Smooth muscle cell (in vitro differentiated cells): ENCODE data around the gene ARMC9. TPM values are rescaled to one million over a fixed set of nuclear protein-coding genes. Genes with fewer than 3 reads are reported as not detected.
A peak's percentile ranks its signal among the peaks of the same experiment; 100 is the strongest.

Experiments
- DNase-seq: peaks from one replicate; lab custom pipeline; 2025; ENCODE audit not compliant: unreplicated experiment; lab: John Stamatoyannopoulos, UW
- H2AFZ ChIP-seq: fragments of 200-600 bp; sonication (generic); 2 replicates; pipeline ENCODE4 v1.6.0; 2016; ENCODE audit warnings: antibody characterized with exemption, low read depth, mild to moderate bottlenecking
- H3F3A ChIP-seq: fragments of 200-600 bp; sonication (generic); 2 replicates; pipeline ENCODE4 v1.6.0; 2017; ENCODE audit warnings: antibody characterized with exemption, low read depth
- H3K27ac ChIP-seq: fragments of 200-600 bp; sonication (generic); 2 replicates; pipeline ENCODE4 v1.5.1; 2016; ENCODE audit warnings: low read depth, mild to moderate bottlenecking
- H3K27me3 ChIP-seq: fragments of 200-600 bp; sonication (generic); 2 replicates; pipeline ENCODE4 v1.6.1; 2016; ENCODE audit warnings: low read depth, mild to moderate bottlenecking
- H3K36me3 ChIP-seq: fragments of 200-600 bp; sonication (generic); 2 replicates; pipeline ENCODE4 v1.5.1; 2016; ENCODE audit warnings: low read depth
- H3K4me1 ChIP-seq: fragments of 200-600 bp; sonication (generic); 2 replicates; pipeline ENCODE4 v1.5.1; 2016; ENCODE audit warnings: low read depth
- H3K4me2 ChIP-seq: fragments of 200-600 bp; sonication (generic); 2 replicates; pipeline ENCODE4 v1.6.0; 2016; ENCODE audit warnings: mild to moderate bottlenecking
- H3K4me3 ChIP-seq: fragments of 200-600 bp; sonication (generic); 2 replicates; pipeline ENCODE4 v1.5.1; 2016; ENCODE audit warnings: mild to moderate bottlenecking
- H3K79me2 ChIP-seq: fragments of 200-600 bp; sonication (generic); 2 replicates; pipeline ENCODE4 v1.6.0; 2016; ENCODE audit warnings: low read depth, mild to moderate bottlenecking
- H3K9ac ChIP-seq: fragments of 200-600 bp; sonication (generic); 2 replicates; pipeline ENCODE4 v1.6.0; 2016; ENCODE audit warnings: low read depth
- H3K9me3 ChIP-seq: fragments of 200-600 bp; sonication (generic); replicated peaks from 2 replicates; pipeline ENCODE4 v1.5.1; 2016; ENCODE audit warnings: low read depth
- H4K20me1 ChIP-seq: fragments of 200-600 bp; sonication (generic); 2 replicates; pipeline ENCODE4 v1.6.0; 2016; ENCODE audit warnings: low read depth
- CTCF ChIP-seq: fragments of 200-600 bp; sonication (generic); IDR thresholded peaks from 2 replicates; pipeline ENCODE4 v1.5.1; 2017; ENCODE audit warnings: borderline replicate concordance, mild to moderate bottlenecking, antibody characterized with exemption; ENCODE audit not compliant: insufficient read depth, poor library complexity, severe bottlenecking
- WGBS: methylation state at CpG from one replicate; pipeline ENCODE4 v1.1.7; 2016; ENCODE audit warnings: low lambda C conversion rate; 5-methylcytosine and 5-hydroxymethylcytosine counted together
- polyA plus RNA-seq: library from polyadenylated mRNA; unstranded; fragments of >200 nt; fragmentation: Nextera tagmentation; extraction: Ambion mirVana; gene quantifications from 2 replicates; pipeline ENCODE4 v1.2.1, GENCODE V29; 2016
- total RNA-seq: library from RNA; depleted of rRNA; stranded (reverse); fragments of >200 nt; gene quantifications from 2 replicates; pipeline ENCODE4 v1.2.3, GENCODE V29; 2014

ARMC9 gene
- total and polyA plus RNA-seq, 2 experiments from 2014 or later: 34.7 to 51.0 TPM

DNA sequence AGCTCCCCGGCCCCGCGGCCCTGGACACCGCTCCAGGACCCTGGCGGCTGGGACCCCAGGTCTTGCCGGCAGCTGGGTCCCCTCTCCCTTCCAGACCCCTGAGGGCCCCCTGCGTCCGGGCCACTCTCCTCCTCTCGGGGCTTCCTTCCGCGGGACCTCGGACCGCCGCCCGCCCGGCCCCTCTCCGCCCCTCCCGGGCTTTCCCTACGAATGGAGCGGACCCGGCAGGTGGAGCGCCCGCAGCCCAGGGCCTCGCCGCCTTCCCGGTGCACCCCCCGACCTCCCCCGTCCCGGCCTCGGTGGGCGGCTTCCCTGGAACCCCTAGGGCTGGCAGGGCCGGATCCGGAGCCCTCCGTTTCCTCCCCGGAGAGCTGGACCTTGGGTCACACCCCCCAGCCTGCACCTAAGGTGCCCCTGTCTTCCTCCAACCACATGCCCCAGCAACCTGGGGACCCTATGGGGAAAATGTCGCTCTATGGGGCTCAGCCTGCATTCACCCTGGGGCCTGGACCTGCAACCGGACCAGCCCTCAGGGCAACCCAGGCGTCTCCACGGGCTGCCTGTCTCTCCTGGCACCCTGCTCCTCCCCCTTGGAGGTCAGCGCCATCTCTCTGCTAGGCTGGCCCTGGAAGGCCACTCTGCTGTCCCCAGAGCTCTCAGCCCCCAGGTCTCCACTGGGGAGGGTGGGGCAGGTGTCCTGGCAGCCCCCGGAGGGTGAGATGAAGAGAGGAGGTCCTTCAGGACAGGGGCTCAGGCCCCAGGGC, 197.8 kb downstream of the ARMC9 start:
- Histone ChIP-seq H3K79me2 (no peaks in the 10 kb centered on the region), H2AFZ (no peak overlapping the region), H3K36me3 (no peaks in the 10 kb centered on the region), H4K20me1 (no peaks in the 10 kb centered on the region), H3K4me1 (peaks cover 8% of the 10 kb centered on the region), H3K4me2 (peak overlapping the region; percentile 84), H3K9ac (no peak overlapping the region), H3K4me3 (peak overlapping the region; percentile 50), H3F3A (no peaks in the 10 kb centered on the region), H3K27me3 (peaks cover 23% of the 10 kb centered on the region), H3K27ac (no peak overlapping the region), H3K9me3 (no peaks in the 10 kb centered on the region)
- WGBS: 41% methylated on average over 6 of the region's 41 CpGs
- DNase-seq: no peak
- TF ChIP-seq CTCF: no peak

- no peaks in the 10 kb centered on the region for H4K20me1 ChIP-seq
- no peak for TF ChIP-seq CTCF
- H3K9me3 ChIP-seq: no peaks in the 10 kb centered on the region
- WGBS: 94% methylated on average over 22 of the region's 22 CpGs
- H3K4me2 ChIP-seq: no peak overlapping the region
- no peaks in the 10 kb centered on the region for H3K36me3 ChIP-seq
- H3K79me2 ChIP-seq: no peaks in the 10 kb centered on the region
- no peak overlapping the region for H3K9ac ChIP-seq
- no peak for DNase-seq
- H3K4me1 ChIP-seq: peaks cover 16% of the 10 kb centered on the region
- no peak overlapping the region for H3K27ac ChIP-seq
- H3K4me3 ChIP-seq: no peak overlapping the region
- peaks cover 23% of the 10 kb centered on the region for H3K27me3 ChIP-seq
- no peak overlapping the region for H2AFZ ChIP-seq
- H3F3A ChIP-seq: no peaks in the 10 kb centered on the region
These were observed 198.8 kb downstream of the ARMC9 start for GRCh38 chr2:231397011-231397927.

DNA sequence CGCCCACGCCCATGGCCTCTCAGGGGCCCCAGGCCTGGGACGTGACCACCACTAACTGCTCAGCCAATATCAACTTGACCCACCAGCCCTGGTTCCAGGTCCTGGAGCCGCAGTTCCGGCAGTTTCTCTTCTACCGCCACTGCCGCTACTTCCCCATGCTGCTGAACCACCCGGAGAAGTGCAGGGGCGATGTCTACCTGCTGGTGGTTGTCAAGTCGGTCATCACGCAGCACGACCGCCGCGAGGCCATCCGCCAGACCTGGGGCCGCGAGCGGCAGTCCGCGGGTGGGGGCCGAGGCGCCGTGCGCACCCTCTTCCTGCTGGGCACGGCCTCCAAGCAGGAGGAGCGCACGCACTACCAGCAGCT, 199.5 kb downstream of the ARMC9 start:
- no peak overlapping the region for H3K9ac ChIP-seq
- H3K4me2 ChIP-seq: no peak overlapping the region

More for the DNA sequence above, 199.5 kb downstream of the ARMC9 start:
- no peak for DNase-seq
- WGBS: 97% methylated on average over 28 of the region's 28 CpGs
- Histone ChIP-seq H3K9me3 (no peaks in the 10 kb centered on the region), H3K4me3 (no peak overlapping the region), H3K27me3 (peaks cover 23% of the 10 kb centered on the region), H3K4me1 (peaks cover 21% of the 10 kb centered on the region), H3K36me3 (no peaks in the 10 kb centered on the region), H3F3A (no peaks in the 10 kb centered on the region), H4K20me1 (no peaks in the 10 kb centered on the region), H3K27ac (no peak overlapping the region), H2AFZ (no peak overlapping the region), H3K79me2 (no peaks in the 10 kb centered on the region)
- no peak for TF ChIP-seq CTCF
